WERI-Rb-1 (cell line): ENCODE measurements around the gene BPI.

ENCODE experiments used
- DNase-seq: peaks from one replicate; pipeline ENCODE4 v3.0.0-alpha.2; 2020
- H3K27ac ChIP-seq: fragments of 250-450 bp; sonication (Bioruptor Pico); 2 replicates; pipeline ENCODE4 v1.5.1; 2020; ENCODE audit warnings: mild to moderate bottlenecking, moderate library complexity
- H3K27me3 ChIP-seq: fragments of 250-450 bp; sonication (Bioruptor Pico); 2 replicates; pipeline ENCODE4 v1.5.1; 2021; ENCODE audit warnings: mild to moderate bottlenecking, low read depth, moderate library complexity; ENCODE audit not compliant: insufficient read depth, severe bottlenecking
- H3K36me3 ChIP-seq: fragments of 250-450 bp; sonication (Bioruptor Pico); 2 replicates; pipeline ENCODE4 v1.5.1; 2020; ENCODE audit warnings: mild to moderate bottlenecking, moderate library complexity
- H3K4me3 ChIP-seq: 2 replicates; pipeline ENCODE4 v1.5.1; 2011; ENCODE audit warnings: low read depth, mild to moderate bottlenecking, control low read depth, low read length
- H3K9me3 ChIP-seq: fragments of 250-450 bp; sonication (Bioruptor Pico); 2 replicates; pipeline ENCODE4 v1.5.1; 2021; ENCODE audit warnings: mild to moderate bottlenecking, moderate library complexity; ENCODE audit not compliant: severe bottlenecking
- TF ChIP-seq, protein P1 (sequence below): IDR thresholded peaks from 2 replicates; pipeline ENCODE4 v1.5.1; 2011; ENCODE audit warnings: low read depth, mild to moderate bottlenecking, control low read depth, inconsistent platforms, low read length

Gene BPI

GRCh38 chr20:38350879-38351775 is 47.2 kb downstream of the BPI start:
- no peak overlapping the region for H3K27ac ChIP-seq
- TF ChIP-seq, protein P1, sequence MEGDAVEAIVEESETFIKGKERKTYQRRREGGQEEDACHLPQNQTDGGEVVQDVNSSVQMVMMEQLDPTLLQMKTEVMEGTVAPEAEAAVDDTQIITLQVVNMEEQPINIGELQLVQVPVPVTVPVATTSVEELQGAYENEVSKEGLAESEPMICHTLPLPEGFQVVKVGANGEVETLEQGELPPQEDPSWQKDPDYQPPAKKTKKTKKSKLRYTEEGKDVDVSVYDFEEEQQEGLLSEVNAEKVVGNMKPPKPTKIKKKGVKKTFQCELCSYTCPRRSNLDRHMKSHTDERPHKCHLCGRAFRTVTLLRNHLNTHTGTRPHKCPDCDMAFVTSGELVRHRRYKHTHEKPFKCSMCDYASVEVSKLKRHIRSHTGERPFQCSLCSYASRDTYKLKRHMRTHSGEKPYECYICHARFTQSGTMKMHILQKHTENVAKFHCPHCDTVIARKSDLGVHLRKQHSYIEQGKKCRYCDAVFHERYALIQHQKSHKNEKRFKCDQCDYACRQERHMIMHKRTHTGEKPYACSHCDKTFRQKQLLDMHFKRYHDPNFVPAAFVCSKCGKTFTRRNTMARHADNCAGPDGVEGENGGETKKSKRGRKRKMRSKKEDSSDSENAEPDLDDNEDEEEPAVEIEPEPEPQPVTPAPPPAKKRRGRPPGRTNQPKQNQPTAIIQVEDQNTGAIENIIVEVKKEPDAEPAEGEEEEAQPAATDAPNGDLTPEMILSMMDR, result no peak
- H3K36me3 ChIP-seq, result no peaks in the 10 kb centered on the region
- no peaks in the 10 kb centered on the region for H3K9me3 ChIP-seq
- no peak for DNase-seq
- no peak overlapping the region for H3K4me3 ChIP-seq
- H3K27me3 ChIP-seq, result no peaks in the 10 kb centered on the region

- Histone ChIP-seq H3K27me3 (no peaks in the 10 kb centered on the region), H3K9me3 (no peaks in the 10 kb centered on the region), H3K27ac (no peak overlapping the region), H3K36me3 (no peaks in the 10 kb centered on the region), H3K4me3 (no peak overlapping the region)
- no peak for DNase-seq
- TF ChIP-seq, protein P1, result no peak
These were observed 49.4 kb downstream of the BPI start for GRCh38 chr20:38353316-38353715.

- no peak overlapping the region for H3K4me3 ChIP-seq
- no peaks in the 10 kb centered on the region for H3K9me3 ChIP-seq
- TF ChIP-seq, protein P1, result no peak
- no peaks in the 10 kb centered on the region for H3K36me3 ChIP-seq
- no peak overlapping the region for H3K27ac ChIP-seq
- DNase-seq, result no peak
- H3K27me3 ChIP-seq, result no peaks in the 10 kb centered on the region
These were observed 50.3 kb downstream of the BPI start for GRCh38 chr20:38354227-38354626.

DNA sequence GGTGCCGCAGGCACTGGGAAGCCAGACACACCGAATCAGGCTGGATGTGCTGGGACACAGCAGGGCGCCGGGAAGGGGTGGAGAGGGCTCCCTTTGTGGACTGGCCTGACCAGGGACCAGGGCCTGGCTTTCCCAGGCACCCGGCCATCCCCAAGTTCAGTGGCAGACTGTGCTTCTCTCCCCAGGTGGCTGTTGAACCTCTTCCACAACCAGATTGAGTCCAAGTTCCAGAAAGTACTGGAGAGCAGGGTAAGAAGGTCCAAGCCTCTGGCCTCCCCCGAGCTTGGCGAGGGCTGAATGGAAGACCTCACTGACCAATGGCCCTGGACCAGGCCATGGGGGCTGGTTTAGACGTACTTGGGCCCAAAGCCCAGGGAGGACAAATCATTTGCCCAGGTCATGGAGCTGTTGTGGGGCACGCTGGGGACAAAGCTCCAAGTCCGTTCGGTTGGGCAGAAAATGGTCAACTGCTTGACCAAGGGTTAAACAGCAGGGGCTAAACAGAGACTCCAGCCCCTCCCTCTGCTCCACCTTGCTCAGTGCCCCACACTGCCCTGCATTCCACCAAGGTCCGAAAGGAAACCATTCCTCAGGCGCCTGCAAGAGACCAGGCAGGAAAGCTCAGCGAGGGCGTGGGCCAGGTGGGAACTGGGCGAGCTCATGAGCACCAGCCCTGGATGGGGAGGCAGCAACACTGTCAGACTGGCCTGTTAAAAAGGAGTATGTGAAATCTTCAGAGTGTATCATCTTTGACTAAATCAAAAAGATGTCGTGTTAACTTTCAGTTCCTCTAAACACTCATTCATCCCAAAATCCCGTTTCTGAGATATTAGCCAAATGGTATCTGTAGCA is 51.4 kb downstream of the BPI start:
- no peaks in the 10 kb centered on the region for H3K27me3 ChIP-seq
- no peaks in the 10 kb centered on the region for H3K9me3 ChIP-seq
- no peaks in the 10 kb centered on the region for H3K36me3 ChIP-seq
- TF ChIP-seq, protein P1, result no peak
- H3K4me3 ChIP-seq, result no peak overlapping the region
- no peak for DNase-seq
- no peak overlapping the region for H3K27ac ChIP-seq

- no peaks in the 10 kb centered on the region for H3K27me3 ChIP-seq
- H3K9me3 ChIP-seq, result no peaks in the 10 kb centered on the region
- no peak for DNase-seq
- TF ChIP-seq, protein P1, result no peak
- H3K27ac ChIP-seq, result no peak overlapping the region
- H3K36me3 ChIP-seq, result no peaks in the 10 kb centered on the region
- H3K4me3 ChIP-seq, result no peak overlapping the region
These were observed 53.8 kb downstream of the BPI start for GRCh38 chr20:38357653-38358207.
